Tibial nerve (tissue), 4 donors: ENCODE data around the gene CERS6. TPM values are rescaled to one million over a fixed set of nuclear protein-coding genes. Genes with fewer than 3 reads are reported as not detected.
A peak's percentile ranks its signal among the peaks of the same experiment; 100 is the strongest.

Experiments
- DNase-seq, 2 donors: peaks; one replicate each; pipeline ENCODE4 v3.0.0-alpha.2; 2019; ENCODE audit warnings: low spot score in 2 of 2
- H3K27ac ChIP-seq, 4 donors: fragments of 200-600 bp; sonication (generic) in 3 of 4; one replicate each; pipeline ENCODE4 v1.5.1; 2017 to 2019; ENCODE audit warnings: mild to moderate bottlenecking in 1 of 4
- H3K27me3 ChIP-seq, 2 donors: fragments of 200-600 bp; sonication (generic) in 1 of 2; one replicate each; pipeline versions ENCODE4 v1.5.1 to v1.6.0; 2017 to 2019
- H3K36me3 ChIP-seq, 3 donors: fragments of 200-600 bp; sonication (generic); one replicate each; pipeline ENCODE4 v1.5.1; 2018 to 2019
- H3K4me1 ChIP-seq, 4 donors: fragments of 200-600 bp; sonication (generic) in 3 of 4; one replicate each; pipeline ENCODE4 v1.5.1; 2017 to 2019
- H3K4me3 ChIP-seq, 4 donors: fragments of 200-600 bp; sonication (generic) in 3 of 4; one replicate each; pipeline ENCODE4 v1.5.1; 2017 to 2019; ENCODE audit warnings: mild to moderate bottlenecking in 1 of 4, moderate library complexity in 1 of 4
- H3K9me3 ChIP-seq, 4 donors: fragments of 200-600 bp; sonication (generic) in 3 of 4; one replicate each; pipeline ENCODE4 v1.5.1; 2017 to 2019
- CTCF ChIP-seq, 5 experiments: fragments of 200-600 bp in 3 of 5; fragments of 450-650 bp in 2 of 5; sonication (generic) in 3 of 5; IDR thresholded peaks; one replicate each; pipeline ENCODE4 v1.5.1; 2016 to 2019; ENCODE audit warnings: antibody characterized with exemption in 5 of 5, mild to moderate bottlenecking in 3 of 5, moderate library complexity in 2 of 5
- EP300 ChIP-seq, 2 donors: sonication (generic); formaldehyde crosslinking; IDR thresholded peaks; one replicate each; pipeline ENCODE4 v1.6.1; 2017; ENCODE audit warnings: antibody characterized with exemption in 2 of 2, mild to moderate bottlenecking in 1 of 2
- POLR2A ChIP-seq, 2 donors: fragments of 450-650 bp; IDR thresholded peaks; one replicate each; pipeline ENCODE4 v1.6.1; 2017; ENCODE audit warnings: antibody characterized with exemption in 2 of 2, mild to moderate bottlenecking in 2 of 2, moderate library complexity in 2 of 2
- WGBS, 2 donors: methylation state at CpG; one replicate each; pipeline ENCODE4 v1.1.5; 2018; 5-methylcytosine and 5-hydroxymethylcytosine counted together
- total RNA-seq, 4 donors: library from RNA; depleted of rRNA; stranded (reverse); fragments of >200 nt; gene quantifications; one replicate each; pipeline ENCODE4 v1.1.0, GENCODE V29; 2016

Gene CERS6
- total RNA-seq, 4 donors from 2014 or later = 37.7 to 38.7 (median 37.8) TPM

GRCh38 chr2:168722592-168722991 lies 266.5 kb downstream of the CERS6 start:
- Histone ChIP-seq H3K4me1 (peaks cover 0 to 8% (median 0%) of the 10 kb centered on the region in 4 donors), H3K9me3 (no peaks in the 10 kb centered on the region), H3K27ac (no peak overlapping the region), H3K4me3 (no peak overlapping the region), H3K27me3 (no peaks in the 10 kb centered on the region), H3K36me3 (peaks cover 0 to 27% (median 0%) of the 10 kb centered on the region in 3 donors)
- WGBS, 2 donors = 33 to 35% methylated on average over 2 of the region's 2 CpGs
- DNase-seq = peak in 1 of 2 donors; percentile 35
- TF ChIP-seq EP300 (IDR thresholded peaks at IDR 0.05) (peak in 1 of 2 donors; percentile 12), POLR2A (IDR thresholded peaks at IDR 0.05) (no peak), CTCF (IDR thresholded peaks at IDR 0.05) (no peak)

DNA sequence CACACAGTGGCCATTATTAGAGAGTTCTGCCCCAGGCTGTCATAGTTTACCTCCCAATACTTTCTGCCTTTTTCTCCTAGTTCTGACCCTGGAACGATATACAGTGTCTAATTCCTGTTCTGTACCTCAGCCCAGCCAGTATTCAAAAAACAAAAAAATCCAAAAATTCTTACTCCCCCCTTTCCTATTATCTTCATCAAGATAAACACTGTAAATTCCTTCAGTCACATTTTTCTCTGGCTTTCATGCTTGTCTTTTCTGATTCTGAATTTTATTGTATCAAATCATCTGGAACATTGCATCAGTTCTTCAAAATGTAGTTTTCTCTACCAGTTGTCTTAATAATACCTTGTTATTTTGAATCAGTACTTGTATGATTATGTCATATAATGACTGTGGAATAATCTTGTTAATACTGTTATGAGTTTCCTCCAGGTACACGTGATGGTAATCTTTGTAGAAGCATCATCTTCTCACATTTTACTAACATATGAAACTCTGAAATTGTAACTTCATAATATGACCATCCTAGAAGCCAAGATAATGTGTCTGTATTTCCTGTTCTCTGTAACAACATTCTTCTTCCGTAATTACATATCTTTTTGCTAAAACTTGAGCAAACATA lies 267.3 kb downstream of the CERS6 start:
- H3K27me3 ChIP-seq = no peaks in the 10 kb centered on the region
- no peaks in the 10 kb centered on the region for H3K9me3 ChIP-seq
- no peak overlapping the region for H3K27ac ChIP-seq
- H3K4me1 ChIP-seq = peaks cover 0 to 8% (median 0%) of the 10 kb centered on the region in 4 donors
- peaks cover 0 to 22% (median 0%) of the 10 kb centered on the region in 3 donors for H3K36me3 ChIP-seq
- no peak overlapping the region for H3K4me3 ChIP-seq
- TF ChIP-seq CTCF (IDR thresholded peaks at IDR 0.05) = no peak
- TF ChIP-seq POLR2A (IDR thresholded peaks at IDR 0.05) = no peak
- TF ChIP-seq EP300 (IDR thresholded peaks at IDR 0.05) = no peak
- WGBS, 2 donors = 33 to 53% methylated on average over 3 of the region's 3 CpGs
- no peak for DNase-seq

DNA sequence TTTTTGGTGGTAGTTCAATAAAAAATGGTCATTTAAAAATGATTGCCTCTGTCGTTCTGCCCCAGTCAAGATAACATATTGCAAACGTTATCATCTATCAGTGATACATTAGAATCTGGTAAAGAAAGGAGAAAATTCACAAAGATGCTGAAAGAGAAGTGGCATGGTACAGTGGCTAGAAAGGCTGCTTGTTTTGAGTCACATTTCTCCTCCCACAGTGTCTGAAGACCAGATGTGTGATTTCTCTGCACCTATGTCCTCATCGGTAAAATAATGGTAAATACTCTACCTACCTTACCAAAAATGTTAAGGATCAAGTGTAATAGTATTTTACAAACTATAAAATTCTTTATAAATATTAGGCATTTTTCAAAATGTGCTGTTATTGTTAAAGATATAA lies 270.3 kb downstream of the CERS6 start:
- peaks cover 0 to 8% (median 0%) of the 10 kb centered on the region in 4 donors for H3K4me1 ChIP-seq

GRCh38 chr2:168727904-168728470 lies 271.9 kb downstream of the CERS6 start:
- TF ChIP-seq POLR2A (IDR thresholded peaks at IDR 0.05) = no peak
- TF ChIP-seq CTCF (IDR thresholded peaks at IDR 0.05) = no peak
- TF ChIP-seq EP300 (IDR thresholded peaks at IDR 0.05) = no peak
- Histone ChIP-seq H3K4me1 (peaks cover 0 to under 1% (median 0%) of the 10 kb centered on the region in 4 donors), H3K4me3 (no peak overlapping the region), H3K27me3 (no peaks in the 10 kb centered on the region), H3K36me3 (peaks cover 0 to 16% (median 0%) of the 10 kb centered on the region in 3 donors), H3K9me3 (no peaks in the 10 kb centered on the region), H3K27ac (no peak overlapping the region)
- WGBS, 2 donors = 67 to 76% methylated on average over 5 of the region's 5 CpGs
- DNase-seq = no peak

More for the DNA sequence above, 270.3 kb downstream of the CERS6 start:
- Histone ChIP-seq H3K9me3 (no peaks in the 10 kb centered on the region), H3K27ac (no peak overlapping the region), H3K4me3 (no peak overlapping the region), H3K27me3 (no peaks in the 10 kb centered on the region), H3K36me3 (peaks cover 0 to 22% (median 0%) of the 10 kb centered on the region in 3 donors)
- no peak for TF ChIP-seq CTCF (IDR thresholded peaks at IDR 0.05)
- no peak for TF ChIP-seq POLR2A (IDR thresholded peaks at IDR 0.05)
- no peak for TF ChIP-seq EP300 (IDR thresholded peaks at IDR 0.05)
- 73 to 94% methylated on average over 3 of the region's 3 CpGs for WGBS, 2 donors
- DNase-seq = no peak

DNA sequence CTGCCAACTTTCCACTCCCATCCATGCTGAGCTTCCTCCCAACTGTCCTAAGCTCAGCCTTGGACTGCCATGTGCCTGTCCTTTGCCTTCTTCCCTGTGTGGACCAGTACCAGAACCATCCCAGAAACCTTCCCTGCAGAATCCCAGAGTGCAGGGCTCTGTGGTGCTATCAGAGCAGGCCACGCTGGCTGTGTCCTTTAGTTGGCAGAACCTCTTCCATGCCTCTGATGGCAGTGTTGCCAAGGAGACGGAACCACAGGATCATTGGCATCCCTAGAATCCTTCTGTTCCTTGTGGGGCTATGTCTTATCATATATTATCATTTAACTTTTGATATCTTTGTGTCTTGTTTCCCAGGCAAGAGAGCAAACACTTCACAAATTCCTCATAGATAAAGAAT lies 273.4 kb downstream of the CERS6 start:
- 93 to 95% methylated on average over 2 of the region's 2 CpGs for WGBS, 2 donors
- no peak for DNase-seq
- no peaks in the 10 kb centered on the region for H3K9me3 ChIP-seq
- no peak overlapping the region for H3K4me3 ChIP-seq
- no peak for TF ChIP-seq CTCF (IDR thresholded peaks at IDR 0.05)
- no peak for TF ChIP-seq POLR2A (IDR thresholded peaks at IDR 0.05)
- TF ChIP-seq EP300 (IDR thresholded peaks at IDR 0.05) = no peak
- no peak overlapping the region for H3K27ac ChIP-seq
- H3K4me1 ChIP-seq = no peaks in the 10 kb centered on the region
- no peaks in the 10 kb centered on the region for H3K27me3 ChIP-seq
- H3K36me3 ChIP-seq = peaks cover 0 to 9% (median 0%) of the 10 kb centered on the region in 3 donors
